HG03097 (cell line): ENCODE measurements around the gene SMAGP.
A peak's percentile ranks its signal among the peaks of the same experiment; 100 is the strongest.
"Not testable (repeated sequence)": the region's sequence is repeated elsewhere in the genome, so short reads cannot be mapped to it uniquely, and the experiment has no call there.

Experiments used
- ATAC-seq: cut with Tn5 transposase; IDR thresholded peaks from one replicate; pipeline ENCODE4 v1.9.1; 2021; ENCODE audit not compliant: unreplicated experiment, low FRiP score

Gene SMAGP

DNA sequence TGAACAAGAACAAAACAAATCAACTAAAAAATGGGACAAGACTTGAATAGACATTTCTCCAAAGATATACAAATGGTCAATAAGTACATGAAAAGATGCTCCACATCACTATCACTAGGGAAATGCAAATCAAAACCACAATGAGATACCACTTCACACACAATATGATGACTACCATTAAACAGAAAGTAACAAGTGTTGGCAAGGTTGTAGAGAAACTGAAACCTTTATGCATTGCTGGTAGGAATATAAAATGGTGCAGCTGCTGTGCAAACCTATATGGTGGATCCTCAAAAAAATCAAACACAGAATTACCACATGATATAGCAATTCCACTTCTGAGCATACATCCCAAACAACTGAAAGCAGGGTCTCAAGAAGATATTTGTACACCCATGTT lies 5.2 kb downstream of the SMAGP start:
- no peak for ATAC-seq

DNA sequence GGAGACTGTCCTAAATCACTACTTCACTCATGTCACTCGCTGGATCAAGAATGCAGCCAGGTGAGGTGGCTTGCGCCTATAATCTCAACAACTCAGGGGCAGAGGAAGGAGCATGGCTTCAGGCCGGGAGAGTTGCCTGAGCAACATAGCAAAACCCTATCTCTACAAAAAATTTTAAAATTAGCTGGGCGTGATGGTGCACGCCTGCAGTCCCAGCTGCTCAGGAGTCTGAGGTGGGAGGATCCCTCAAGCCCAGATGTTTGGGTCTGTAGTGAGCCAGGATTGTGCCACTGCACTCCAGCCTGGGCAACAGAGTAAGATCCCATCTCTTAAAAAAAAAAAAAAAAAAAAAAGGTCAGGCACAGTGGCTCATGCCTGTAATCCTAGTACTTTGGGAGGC lies 5.9 kb downstream of the SMAGP start:
- ATAC-seq, result no peak

DNA sequence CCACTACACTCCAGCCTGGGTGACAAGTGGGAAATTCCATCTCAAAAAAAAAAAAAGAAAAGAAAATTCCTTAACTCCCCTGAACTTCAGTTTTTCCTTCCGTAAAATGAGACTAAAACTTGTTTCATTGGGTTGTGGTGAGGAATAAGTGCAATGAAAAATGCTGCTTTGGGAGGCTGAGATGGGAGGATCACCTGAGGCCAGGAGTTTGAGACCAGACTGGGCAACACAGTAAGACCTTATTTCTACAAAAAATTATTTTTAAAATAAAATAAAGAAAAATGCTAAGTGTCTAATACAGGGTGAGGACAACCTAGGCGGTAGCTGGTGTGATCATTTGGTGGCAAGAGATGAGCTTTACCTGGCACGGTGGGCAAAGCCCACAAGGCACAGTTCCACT lies 6.9 kb downstream of the SMAGP start:
- ATAC-seq, result no peak

DNA sequence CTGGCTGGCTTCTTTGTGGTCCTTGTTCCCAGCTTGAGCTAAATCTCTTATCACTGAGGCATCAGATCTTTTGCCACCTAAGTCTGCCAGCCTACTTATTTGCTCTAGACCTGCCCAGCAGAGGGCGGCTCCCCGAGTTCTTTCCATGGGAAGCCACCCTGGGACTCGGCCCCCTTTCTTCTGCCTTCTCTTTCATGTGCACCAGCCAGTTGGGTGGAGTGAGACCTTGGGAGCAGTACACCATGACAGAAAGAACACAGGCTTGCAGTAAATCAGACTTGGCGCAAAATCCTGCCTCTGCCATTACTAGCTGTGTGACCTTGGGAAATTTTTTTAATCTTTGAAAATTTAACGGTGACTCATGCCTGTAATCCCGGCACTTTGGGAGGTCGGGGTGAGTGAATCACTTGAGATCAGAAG lies 7.4 kb downstream of the SMAGP start:
- no peak for ATAC-seq

DNA sequence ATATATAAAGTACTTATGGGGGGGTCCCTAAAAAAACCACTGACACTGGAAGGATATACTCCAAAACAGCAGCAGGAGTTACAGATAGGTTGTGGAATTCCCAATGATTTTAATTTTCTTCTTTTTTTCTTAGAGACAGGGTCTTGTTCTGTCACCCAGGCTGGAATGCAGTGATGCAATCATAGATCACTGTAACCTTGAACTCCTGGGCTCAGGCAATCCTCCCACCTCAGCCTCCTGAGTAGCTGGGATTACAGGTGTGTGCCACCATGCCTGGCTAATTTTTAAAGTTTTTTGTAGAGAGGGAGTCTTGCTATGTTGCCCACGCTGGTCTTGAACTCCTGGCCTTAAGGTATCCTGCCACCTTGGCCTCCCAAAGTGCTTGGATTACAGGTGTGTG lies 10.6 kb downstream of the SMAGP start:
- ATAC-seq, result not testable (repeated sequence)

DNA sequence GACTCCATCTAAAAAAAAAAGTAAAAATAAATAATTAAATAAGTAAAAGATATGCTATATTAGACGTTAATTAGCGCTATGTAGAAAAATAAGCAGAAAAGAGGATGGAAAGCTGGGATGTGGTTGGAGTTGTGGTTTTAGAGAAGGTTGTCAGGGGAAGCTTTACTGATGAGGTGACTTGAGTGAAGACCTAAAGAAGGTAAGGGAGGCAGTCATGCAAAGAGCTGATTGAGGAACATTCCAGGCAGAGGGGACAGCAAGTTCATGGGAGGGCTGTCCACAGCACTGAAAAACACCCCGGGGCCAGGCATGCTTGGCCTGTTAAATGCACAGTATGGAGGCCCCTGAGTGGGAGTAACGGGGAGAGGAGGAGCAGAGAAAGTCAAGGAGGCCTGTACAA lies 15.7 kb downstream of the SMAGP start:
- no peak for ATAC-seq

DNA sequence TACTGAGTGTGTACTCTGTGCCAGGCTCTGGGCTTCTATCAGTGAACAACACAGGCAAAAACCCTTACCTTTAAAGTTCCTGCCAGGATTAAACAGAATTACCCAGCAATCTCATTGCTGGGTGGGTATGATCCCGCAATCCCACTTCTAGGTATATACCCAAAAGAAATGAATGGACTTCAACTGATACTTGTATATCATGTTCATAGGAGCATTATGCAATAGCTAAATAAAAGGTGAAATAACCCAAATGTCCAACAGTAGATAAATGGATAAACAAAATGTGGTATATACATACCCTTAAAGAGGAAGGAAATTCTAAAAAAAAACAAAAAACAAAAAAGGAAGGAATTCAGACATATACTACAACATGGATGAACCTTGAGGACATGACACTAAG lies 16.9 kb downstream of the SMAGP start:
- ATAC-seq, result no peak

DNA sequence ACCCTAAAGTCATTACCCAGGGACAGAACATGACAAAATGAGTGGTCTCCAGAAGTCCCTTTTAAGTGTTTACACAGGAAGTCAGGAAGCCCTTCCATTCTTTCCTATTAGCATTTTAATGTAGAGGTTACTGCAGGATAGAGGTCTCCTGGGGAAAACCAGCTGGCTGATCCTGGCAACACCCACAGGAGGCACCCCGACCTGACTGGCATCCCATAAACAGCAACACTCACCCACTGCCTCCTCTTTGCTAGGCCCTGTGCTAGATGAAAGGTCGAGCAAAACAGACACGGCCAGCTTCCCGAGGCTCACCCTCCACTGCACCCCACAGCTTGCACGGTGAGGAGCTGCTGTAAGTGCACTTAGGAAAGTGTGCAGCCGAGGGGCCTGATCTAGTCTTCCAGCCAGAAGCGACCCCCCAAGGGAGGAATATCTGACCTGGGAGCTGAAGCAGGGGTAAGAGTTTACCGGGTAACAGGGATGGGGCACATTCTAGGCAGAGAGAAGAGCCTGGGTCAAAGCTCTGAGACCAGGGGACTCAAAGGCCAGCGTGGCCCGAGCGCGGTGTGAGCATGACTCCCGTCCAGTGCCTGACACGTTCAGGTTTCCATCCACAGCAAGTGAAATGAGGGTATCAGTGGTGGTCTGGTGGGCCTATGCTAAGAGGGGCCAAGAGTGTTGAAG lies 22.6 kb downstream of the SMAGP start:
- ATAC-seq, result no peak

DNA sequence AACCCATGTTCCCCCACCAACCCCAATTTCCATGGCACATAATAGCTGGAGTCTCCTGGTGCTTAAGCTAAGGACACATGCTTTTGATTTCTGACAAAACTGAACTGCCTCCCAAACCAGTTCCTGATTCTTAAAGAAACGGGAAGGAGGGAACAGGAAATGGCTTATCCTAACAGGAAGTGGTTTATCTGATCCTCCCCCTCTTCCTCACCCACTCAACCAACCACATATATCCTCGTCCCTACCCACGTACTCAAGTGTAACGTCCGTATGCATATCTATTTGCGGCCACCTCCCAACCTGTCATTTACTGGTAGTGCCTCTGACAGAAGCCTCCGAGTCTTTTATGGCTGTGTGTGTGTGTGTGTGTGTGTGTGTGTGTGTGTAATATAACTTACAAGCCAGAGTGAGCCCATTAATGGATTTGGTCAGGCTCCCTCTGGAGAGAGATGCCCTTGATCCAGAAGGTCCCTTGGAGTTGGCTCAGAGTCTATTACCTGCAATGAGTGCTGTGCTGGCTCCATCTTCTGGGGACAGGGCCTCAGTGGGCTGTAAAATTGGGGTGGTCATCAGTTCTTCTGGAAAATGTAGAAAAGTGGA lies 23.9 kb downstream of the SMAGP start:
- ATAC-seq, result no peak

DNA sequence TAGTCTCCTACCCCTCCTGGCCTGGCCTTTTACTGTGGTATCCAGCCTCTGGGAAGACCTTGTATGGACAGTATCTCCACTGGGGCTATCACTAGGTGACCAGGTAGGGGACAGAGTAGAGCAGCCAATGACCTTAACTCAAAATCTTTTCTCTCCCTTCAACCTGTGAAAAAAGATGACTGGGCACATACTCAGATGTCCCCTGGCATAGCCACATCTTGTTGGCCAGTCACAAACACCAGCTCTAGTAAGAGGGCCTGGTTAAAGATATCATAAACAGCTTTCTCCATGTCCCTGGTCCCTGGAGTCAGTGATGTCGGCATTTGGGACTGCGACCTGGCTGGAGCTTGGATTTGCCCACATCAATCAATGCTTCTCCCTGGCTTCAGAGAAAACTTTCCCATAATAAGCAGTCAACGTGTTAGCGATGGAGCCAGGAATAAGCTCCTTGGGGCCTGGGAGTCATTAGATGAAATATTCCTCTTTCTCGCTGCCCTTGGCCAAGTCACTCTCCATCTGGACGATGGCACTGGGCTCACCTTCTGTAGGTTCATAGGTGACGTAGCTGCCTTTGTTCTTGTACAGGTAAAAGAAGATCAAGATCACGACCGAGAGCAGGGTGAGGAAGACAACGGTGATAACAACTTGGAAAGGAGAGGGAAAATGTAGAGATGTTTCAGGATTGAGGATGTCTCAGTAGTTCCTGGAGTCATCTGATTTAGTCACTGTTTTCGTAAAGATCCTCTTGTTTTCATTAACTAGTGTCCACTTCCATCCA lies 24.6 kb downstream of the SMAGP start:
- ATAC-seq, result no peak

DNA sequence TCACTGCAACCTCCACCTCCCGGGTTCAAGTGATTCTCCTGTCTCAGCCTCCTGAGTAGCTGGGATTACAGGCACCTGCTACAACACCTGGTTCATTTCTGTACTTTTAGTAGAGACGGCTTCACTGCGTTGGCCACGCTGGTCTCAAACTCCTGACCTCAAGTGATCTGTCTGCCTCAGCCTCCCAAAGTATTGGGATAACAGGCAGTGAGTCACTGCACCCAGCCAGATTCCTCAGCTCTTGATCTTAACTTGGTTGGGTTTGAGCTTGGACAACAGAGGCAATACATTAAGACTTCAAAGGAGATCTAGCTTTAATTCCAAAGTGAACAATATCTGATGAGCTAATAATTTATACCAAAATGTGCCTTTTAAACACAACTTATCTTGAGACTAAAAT lies 25.9 kb downstream of the SMAGP start:
- ATAC-seq, result no peak

DNA sequence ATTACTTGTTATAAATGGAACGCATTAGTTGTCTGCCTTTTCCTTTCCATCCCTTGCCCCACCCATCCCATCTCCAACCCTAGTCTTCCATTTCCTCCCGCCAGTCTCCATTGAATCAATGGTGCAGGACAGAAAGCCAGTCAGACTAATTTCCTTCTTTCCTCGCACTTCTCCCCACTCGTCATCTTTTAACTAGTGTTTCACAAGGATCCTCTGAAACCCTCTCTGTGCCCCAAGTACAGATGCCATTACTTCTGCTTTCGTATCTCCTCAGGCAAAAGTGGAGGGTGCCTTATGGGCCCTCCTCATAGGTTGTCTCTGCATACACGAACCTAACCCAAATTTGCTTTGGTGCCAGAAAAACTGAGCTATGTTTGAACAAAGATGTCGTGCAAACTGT lies 27.3 kb downstream of the SMAGP start:
- no peak for ATAC-seq

DNA sequence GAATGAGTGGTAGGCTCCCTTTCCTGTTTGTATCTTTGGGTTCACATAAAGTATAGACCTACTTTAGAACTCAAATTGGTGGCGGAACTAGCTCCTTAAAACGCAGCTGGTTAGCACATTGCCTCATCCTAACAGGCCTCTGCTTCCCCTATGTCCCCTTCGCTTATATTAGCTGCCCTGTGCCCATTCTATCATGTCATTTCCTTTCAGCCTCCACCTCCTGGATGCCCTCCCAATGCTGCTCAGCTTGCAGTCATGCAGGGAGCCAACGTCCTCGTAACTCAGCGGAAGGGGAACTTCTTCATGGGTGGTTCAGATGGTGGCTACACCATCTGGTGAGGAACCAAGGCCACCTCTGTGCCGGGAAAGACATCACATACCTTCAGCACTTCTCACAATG lies 28.1 kb downstream of the SMAGP start:
- no peak for ATAC-seq

DNA sequence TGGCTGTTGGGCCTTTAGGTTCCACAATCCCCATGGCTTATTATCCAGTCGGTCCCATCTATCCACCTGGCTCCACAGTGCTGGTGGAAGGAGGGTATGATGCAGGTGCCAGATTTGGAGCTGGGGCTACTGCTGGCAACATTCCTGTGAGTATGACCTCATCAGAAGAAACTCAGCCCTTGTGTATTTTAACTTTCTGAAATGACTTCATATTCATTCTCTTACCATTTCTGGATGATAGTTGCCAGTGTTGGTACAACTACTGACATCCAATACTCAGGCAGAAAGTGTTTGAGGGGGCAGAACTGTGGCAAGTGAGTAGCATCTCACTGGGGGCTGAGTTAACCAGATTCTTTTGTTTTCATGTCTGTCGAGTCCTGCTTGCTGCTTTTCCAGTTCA lies 29.2 kb downstream of the SMAGP start:
- no peak for ATAC-seq

DNA sequence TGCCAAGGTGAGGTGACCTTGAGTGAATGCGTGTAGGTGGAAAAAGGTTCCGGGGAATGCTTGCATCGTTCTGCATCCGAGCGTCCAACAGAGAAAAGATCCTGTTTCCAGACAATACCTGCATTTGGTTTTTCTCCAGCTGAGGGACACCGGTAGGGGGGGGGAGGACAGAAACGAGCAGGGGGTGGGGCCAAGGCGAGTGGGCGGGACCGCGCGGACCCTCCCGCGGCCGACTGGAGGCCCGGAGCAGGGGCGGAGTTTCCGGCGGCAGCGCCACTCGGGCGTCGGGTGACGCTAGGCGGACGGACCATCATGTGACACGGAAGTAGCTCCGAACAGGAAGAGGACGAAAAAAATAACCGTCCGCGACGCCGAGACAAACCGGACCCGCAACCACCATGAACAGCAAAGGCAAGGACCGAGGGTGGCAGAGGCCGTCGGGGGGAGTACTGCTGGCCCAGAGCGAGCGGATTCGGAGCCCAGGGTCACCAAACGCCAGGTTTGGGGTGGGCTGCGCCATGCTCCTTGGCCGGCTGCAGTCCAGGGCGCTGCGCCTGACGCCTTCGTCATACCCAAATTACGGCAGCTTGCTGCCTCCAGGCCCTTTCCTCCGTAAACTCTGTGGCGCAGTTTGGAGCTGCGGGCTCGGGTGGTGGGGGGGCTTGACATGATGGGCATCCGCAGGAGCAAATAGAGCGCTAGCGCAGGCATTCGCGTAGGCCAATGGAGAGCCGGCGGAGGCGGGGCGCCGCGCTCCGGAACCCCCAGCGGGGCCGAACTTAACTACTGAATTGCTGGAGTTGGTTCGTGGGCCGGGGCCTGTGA lies 31.5 kb downstream of the SMAGP start, which contains the start of gene DAZAP2:
Gene DAZAP2, plus strand, starts transcription at position 317 of the 825 bp plus-strand sequence. Its CDS starts 82 bp downstream, at position 399.
- ATAC-seq, result peak; percentile 79

DNA sequence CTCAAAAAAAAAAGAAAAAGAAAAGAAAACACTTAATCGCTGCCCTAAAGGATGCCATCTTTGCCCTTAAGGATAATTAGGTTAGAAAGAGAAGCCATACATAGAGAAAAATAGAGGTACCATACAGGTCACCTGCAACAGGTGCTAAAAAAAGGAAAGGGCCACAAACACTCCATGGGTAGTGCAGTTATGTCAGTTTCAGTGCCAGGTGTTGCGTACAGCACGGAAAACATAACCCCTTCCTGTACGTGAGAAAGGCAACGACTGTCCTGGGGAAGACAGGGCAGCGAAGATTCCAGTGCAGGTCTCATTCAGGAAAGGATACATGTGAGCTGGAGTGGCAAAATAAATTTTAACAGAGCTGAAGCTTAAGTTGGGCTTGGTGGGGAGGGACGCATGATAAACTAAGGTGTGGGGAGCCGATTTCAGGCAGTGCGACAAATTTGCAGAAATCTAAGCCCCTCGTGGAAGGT lies 32.1 kb downstream of the SMAGP start:
- no peak for ATAC-seq

DNA sequence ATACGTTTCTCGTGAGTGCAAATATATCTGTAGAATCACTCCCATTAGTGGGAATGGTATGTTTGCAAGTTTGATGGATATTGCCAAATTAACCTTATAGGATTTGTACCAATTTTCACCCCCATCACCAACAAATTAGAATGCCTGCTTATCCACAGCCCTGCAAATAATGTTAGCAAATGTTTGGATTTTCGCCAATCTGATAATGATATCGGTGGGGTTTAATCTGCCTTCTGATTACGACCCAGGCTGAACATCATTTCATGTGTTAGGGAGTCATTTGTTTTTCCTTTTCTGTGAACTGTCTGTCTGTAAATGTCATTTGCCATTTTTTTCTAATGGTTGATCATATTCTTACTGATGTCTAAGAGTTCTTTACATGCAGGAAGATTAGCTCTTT lies 35.7 kb downstream of the SMAGP start:
- no peak for ATAC-seq

DNA sequence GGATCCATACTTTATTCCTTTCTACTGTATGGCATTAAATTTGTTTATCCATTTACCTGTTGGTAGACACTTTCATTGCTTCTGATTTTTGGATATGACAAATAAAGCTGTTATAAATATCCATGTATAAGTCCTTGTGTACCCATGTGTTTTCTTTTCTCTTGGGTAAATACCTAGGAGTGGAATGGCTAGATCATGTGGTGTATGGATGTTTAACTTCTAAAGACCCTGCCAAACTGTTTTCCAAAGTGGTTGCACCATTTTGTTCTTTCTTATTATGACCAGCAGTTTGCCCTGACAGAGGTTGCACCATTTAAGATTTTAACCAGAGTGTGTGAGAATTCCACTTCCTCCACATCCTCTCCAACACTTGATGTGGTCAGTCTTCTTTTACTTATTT lies 37.6 kb downstream of the SMAGP start:
- ATAC-seq, result no peak

DNA sequence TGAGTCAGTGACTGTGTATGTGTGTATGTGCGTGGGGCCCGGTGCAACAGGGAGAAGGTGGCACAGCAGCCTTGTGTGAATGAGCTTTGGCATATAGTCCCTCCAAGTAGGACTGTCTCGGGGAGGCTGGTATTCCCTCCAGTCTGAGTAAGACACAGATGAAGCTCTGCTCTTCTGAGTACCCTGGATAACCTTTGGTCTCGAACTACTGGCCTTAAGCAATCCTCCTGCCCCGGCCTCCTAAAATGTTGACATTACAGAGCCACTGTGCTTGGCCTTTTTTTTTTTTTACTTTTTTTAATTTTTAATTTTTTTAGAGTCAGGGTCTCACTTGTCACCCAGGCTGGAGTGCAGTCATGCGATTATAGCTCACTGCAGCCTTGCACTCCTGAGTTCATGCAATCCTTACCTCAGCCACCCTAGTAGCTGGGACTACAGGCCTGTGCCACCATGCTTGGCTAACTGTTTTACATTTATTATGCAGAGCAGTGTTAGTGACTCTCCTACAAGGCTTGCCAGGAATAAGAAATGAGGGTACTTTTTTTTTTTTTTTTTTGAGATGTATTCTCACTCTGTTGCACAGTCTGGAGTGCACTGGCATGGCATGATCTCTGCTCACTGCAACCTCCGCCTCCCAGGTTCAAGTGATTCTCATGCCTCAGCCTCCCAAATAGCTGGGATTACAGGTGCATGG lies 41.0 kb downstream of the SMAGP start:
- no peak for ATAC-seq

DNA sequence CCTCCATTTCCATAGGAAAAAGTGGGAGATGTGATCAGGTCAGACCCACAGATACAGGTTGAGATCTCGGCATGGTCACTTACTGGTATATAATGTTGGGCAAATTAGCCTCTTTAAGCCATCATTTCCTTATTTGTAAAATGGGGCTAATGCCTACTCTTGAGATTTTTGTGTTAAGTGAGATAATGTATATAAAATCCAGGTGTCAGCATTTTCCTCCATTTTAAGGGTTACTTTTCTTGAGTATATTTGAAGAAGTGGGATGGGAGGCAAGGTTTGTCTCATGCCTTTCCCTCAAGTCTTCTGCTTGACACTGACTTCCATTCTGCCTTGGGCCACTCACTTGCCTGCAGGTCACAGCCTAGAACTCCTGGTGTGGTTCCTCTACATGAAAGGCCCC lies 42.3 kb downstream of the SMAGP start:
- ATAC-seq, result no peak
